Stimulated activated naive CD8-positive, alpha-beta T cell treated with anti-CD3 and anti-CD28 coated beads, Interleukin-15, Interleukin-2, amounts not matched to agents 100 ng/mL and 50 ng/mL, for 24 hours (primary cell): ENCODE data around the gene NFIB.

Source experiments
- H3K27ac Mint-ChIP-seq: one replicate; pipeline ENCODE4 v1.8.0; 2021; ENCODE audit warnings: mild to moderate bottlenecking, mixed read lengths
- H3K27me3 Mint-ChIP-seq: one replicate; pipeline ENCODE4 v1.8.0; 2021; ENCODE audit warnings: mixed read lengths
- H3K36me3 Mint-ChIP-seq: one replicate; pipeline ENCODE4 v1.8.0; 2021; ENCODE audit warnings: low read depth, mixed read lengths
- H3K4me1 Mint-ChIP-seq: one replicate; pipeline ENCODE4 v1.8.0; 2021; ENCODE audit warnings: low read depth, mixed read lengths
- H3K4me3 Mint-ChIP-seq: one replicate; pipeline ENCODE4 v1.8.0; 2021; ENCODE audit warnings: mild to moderate bottlenecking, mixed read lengths
- H3K9me3 Mint-ChIP-seq: one replicate; pipeline ENCODE4 v1.8.0; 2021; ENCODE audit warnings: mixed read lengths

Gene NFIB

DNA sequence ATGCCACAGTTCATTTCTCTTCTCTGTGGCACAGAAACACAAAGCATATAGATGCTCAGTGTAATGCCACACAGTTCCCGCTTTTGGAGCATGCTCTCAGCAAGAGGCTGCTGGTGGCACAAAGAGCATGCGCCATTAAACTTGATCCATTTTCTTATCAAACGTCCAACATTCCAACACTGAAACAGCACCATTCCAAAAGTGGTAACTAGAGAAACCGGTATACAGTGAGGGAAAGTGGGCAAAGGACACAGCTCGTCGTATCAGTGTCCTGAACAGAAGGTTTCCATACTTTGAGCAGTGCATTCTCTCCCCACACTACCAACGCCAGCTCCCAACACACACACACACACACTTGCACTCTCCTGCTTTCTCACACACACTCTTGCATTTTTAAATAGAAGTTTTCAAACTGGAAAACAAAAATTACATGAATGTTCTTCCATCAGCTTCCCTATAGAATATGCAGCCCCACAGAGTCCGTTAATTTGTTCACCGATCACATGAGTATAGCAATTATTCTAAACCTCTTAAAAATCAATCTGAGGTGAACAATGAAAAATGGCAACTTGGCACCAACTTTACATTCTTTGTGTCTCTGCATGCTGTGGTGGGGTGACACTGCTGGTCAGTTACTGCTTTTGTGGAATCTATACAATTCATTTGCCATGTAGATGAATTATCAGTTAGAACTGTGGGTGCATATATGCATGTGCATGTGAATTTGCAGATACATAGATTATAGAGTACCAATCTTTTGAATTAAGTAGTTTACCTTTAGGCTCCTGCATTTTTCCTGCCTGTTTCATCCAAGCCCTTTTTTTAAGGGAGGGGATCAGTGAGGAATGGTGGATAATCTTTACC, 5.7 kb downstream of the NFIB start:
- Mint-ChIP-seq H3K4me3 (no peak overlapping the region), H3K36me3 (peaks cover under 1% of the 10 kb centered on the region), H3K9me3 (no peaks in the 10 kb centered on the region), H3K27ac (no peak overlapping the region), H3K4me1 (peaks cover 4% of the 10 kb centered on the region), H3K27me3 (peaks cover 74% of the 10 kb centered on the region)

DNA sequence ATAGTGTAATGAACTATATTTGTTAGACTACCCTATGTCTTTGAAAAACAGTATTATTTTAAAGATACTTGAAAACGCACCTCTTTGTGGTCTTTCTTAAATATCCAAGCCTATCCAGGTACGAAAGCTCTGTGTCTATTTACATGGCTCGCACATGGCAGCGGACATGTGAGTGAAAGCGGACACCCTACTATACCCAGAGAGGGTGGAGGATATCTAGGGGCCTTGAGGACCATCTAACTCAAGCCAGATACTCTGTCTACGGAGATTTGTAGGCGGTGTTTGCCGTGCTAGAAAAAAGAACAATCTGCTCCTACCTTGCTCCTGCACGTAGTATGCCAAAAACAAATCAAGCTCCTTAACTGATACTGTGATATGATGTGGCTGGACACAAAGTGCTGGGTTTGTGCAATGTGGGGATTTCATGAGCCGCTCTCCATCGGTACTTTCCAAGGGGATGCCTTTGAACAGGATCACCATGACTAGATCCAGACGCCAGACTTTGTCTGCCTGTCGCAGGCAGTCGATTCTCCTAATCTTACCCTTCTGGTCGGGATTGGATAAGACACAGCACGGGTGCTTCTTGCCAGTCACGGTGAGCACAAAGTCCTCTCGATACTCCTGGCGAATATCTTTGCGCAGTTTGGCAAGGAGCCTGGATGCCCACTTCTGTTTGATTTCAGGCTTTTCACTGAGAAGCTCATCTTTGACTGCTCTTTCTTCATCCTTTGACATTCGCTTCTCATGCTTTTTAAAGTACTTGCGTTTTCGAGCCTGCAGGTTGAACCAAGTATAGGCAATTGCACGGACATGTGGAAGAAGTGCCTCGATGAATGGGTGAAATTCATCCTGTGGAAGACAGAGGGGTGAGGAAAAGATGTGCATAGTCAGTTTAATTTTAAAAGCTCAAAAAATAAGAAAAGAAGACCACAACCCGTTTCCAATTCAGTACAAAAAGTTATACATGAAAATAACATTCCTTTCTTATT, 7.0 kb downstream of the NFIB start:
- H3K27me3 Mint-ChIP-seq: peaks cover 69% of the 10 kb centered on the region
- no peak overlapping the region for H3K27ac Mint-ChIP-seq
- H3K4me3 Mint-ChIP-seq: no peak overlapping the region
- H3K4me1 Mint-ChIP-seq: peaks cover 4% of the 10 kb centered on the region
- no peaks in the 10 kb centered on the region for H3K9me3 Mint-ChIP-seq
- H3K36me3 Mint-ChIP-seq: no peaks in the 10 kb centered on the region

DNA sequence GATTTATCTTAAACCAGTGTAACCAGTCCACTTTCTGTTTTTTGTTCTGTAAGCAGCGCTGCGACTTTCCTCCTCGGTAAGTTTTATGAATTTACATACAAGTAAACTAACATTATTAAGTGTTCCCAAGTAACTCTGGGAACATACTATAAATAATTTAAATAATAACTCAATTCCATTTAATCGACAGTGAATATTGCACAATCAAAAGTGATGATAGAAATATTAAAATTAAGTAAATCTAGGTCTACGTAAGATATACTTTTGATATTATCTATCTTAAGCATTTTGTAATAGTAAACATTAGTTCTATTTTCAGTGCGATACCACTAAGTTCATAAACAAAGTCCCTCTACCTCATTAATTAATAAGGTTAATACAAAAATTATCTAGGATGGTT, 7.8 kb downstream of the NFIB start:
- peaks cover 66% of the 10 kb centered on the region for H3K27me3 Mint-ChIP-seq
- H3K4me1 Mint-ChIP-seq: peaks cover 4% of the 10 kb centered on the region
- H3K36me3 Mint-ChIP-seq: no peaks in the 10 kb centered on the region
- no peak overlapping the region for H3K4me3 Mint-ChIP-seq
- no peaks in the 10 kb centered on the region for H3K9me3 Mint-ChIP-seq
- H3K27ac Mint-ChIP-seq: no peak overlapping the region

DNA sequence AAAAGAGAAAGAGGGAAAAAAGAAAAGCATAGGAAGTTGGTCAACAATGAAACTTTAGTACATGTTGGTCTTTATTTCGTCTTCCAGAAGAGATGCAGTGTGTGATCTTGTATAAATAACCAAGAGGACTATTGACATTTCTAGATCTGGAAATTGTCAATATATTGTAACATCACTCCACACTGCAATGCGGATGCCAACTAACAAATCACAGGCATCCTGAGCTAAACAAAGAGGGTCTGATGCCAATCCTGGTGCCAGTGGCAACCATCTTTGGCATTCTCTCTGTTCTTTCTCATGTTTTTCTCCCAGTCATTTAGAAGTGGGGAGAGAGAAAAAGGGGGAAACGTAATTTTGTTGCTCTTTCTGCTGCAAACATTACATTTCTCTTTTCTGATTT, 9.7 kb downstream of the NFIB start:
- H3K4me3 Mint-ChIP-seq: no peak overlapping the region
- no peak overlapping the region for H3K27ac Mint-ChIP-seq
- peaks cover 1% of the 10 kb centered on the region for H3K4me1 Mint-ChIP-seq
- H3K9me3 Mint-ChIP-seq: no peaks in the 10 kb centered on the region
- H3K27me3 Mint-ChIP-seq: peaks cover 65% of the 10 kb centered on the region
- no peaks in the 10 kb centered on the region for H3K36me3 Mint-ChIP-seq

DNA sequence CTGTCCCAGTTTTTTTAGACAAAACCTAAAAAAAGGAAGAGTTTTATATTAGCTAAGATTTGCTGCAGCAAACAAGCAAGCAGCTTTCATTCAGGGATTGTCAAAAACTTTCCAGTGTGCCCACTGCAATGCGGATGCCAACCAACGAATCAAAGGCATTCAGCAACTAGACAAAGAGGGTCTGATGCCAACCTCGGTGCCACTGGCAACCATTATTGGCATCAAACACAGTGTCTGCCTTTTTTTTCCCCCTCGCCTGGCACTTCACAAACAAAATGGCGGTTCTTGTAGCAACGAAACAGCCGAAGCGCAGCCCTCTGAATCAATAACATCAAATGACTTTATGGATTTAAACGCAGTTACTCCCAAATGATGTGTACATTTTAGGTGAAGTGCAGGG, 10.4 kb downstream of the NFIB start:
- Mint-ChIP-seq H3K27ac (no peak overlapping the region), H3K4me3 (no peak overlapping the region), H3K4me1 (no peaks in the 10 kb centered on the region), H3K27me3 (peaks cover 60% of the 10 kb centered on the region), H3K9me3 (no peaks in the 10 kb centered on the region), H3K36me3 (no peaks in the 10 kb centered on the region)

DNA sequence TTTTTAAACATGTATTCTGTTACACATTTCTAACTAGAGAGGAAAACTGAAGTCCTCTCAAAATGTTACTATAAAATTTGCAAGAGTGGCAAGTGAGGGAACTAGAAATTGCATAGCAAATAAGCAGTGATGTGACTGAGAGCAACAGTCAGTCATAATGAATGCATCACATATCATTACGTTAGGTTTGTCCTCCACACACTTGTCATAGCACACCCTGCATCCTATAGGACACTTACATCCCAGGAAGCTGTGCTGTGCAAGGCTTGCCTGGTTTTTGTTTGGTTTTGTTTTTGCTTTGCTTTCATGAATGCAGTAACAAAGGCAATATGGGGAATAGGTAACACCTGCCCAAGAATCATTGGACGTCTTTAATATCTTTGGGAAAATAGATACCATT, 10.8 kb downstream of the NFIB start:
- H3K36me3 Mint-ChIP-seq: no peaks in the 10 kb centered on the region
- H3K27ac Mint-ChIP-seq: no peak overlapping the region
- H3K27me3 Mint-ChIP-seq: peaks cover 60% of the 10 kb centered on the region

DNA sequence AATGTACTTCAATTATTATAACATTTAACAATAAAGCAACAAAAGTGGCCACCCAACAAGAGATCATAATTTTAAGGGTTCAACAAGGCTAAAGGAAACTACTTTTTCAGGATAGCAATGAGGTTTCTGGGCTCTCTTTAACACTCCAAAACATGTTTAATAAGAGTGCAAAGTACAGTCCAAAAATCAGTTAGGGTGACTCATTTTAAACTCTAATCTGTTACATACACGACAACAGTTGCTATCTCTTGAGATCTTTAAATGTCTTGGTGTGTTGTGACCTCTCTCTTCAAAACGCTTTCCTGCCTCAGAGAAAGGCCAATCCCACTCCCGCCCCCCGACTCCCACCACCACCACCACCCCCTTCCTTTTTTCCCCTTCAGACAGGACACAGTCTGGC, 11.5 kb downstream of the NFIB start:
- no peaks in the 10 kb centered on the region for H3K4me1 Mint-ChIP-seq
- H3K27ac Mint-ChIP-seq: no peak overlapping the region
- H3K36me3 Mint-ChIP-seq: no peaks in the 10 kb centered on the region
- H3K9me3 Mint-ChIP-seq: no peaks in the 10 kb centered on the region
- H3K4me3 Mint-ChIP-seq: no peak overlapping the region
- peaks cover 55% of the 10 kb centered on the region for H3K27me3 Mint-ChIP-seq

More for the DNA sequence above, 10.8 kb downstream of the NFIB start:
- no peaks in the 10 kb centered on the region for H3K9me3 Mint-ChIP-seq
- H3K4me3 Mint-ChIP-seq: no peak overlapping the region
- H3K4me1 Mint-ChIP-seq: no peaks in the 10 kb centered on the region

DNA sequence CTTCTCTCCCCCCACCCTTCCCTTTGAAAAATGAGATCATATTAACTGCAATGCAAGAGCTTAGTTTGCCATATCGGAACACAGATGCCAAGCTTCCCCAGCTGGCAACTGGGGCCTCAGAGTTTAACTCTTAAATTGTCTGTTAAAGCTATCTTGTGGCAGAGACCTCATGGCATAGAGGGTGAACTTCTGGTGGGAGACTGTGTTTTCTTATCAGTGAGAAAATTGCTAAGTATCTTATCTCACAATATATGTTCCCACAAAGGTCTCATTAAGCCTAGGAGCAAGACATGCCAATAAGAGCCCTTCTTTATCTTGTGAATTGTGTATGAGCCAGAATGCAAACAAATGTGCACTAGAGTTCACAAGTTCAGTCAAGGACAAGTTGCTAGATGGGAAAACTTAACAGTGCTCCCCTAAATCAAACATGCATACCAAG, 12.3 kb downstream of the NFIB start:
- H3K27me3 Mint-ChIP-seq: peaks cover 55% of the 10 kb centered on the region
- H3K9me3 Mint-ChIP-seq: no peaks in the 10 kb centered on the region
- no peak overlapping the region for H3K27ac Mint-ChIP-seq
- no peaks in the 10 kb centered on the region for H3K4me1 Mint-ChIP-seq
- H3K4me3 Mint-ChIP-seq: no peak overlapping the region
- no peaks in the 10 kb centered on the region for H3K36me3 Mint-ChIP-seq

DNA sequence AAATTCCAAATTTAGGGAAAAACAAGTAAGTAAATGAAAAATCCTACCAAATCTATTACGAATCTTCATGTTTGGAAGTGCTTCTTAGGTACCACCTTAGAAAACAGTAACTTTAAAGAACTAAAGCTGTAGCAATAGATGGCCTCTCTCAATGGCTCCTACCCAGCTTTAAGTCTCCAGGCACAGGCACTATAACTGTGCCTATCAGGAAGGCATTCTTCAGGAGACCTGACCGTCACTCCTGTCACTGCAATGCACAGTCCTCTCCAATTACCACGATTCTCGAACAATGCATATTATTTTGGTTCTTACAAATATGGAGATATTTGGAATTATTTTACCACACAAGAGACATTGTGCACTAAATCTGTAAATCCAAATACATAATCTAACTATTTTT, 12.9 kb downstream of the NFIB start:
- peaks cover 59% of the 10 kb centered on the region for H3K27me3 Mint-ChIP-seq
- H3K4me1 Mint-ChIP-seq: no peaks in the 10 kb centered on the region
- no peaks in the 10 kb centered on the region for H3K36me3 Mint-ChIP-seq
- H3K9me3 Mint-ChIP-seq: no peaks in the 10 kb centered on the region
- no peak overlapping the region for H3K4me3 Mint-ChIP-seq
- H3K27ac Mint-ChIP-seq: no peak overlapping the region

DNA sequence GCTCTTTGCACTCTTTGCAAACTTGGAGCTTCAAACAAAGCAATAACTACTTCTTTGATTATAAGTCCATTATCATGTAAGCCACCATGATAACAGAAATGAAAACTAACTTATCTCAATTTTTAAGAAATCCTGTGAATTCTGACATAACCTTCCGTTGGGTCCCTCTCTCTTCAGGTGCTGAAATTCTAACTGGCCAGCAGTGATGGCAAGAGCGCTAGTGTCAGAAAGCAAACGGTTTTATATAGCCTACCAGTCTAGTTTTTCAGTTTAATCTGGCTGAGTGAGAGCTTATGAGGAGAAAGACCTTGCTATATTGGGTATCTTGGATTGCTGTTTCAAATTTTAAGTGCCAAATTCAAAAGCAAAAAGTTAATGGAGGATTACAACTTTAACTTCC, 13.4 kb downstream of the NFIB start:
- no peaks in the 10 kb centered on the region for H3K9me3 Mint-ChIP-seq
- H3K4me3 Mint-ChIP-seq: no peak overlapping the region
- H3K4me1 Mint-ChIP-seq: no peaks in the 10 kb centered on the region
- no peak overlapping the region for H3K27ac Mint-ChIP-seq
- peaks cover 63% of the 10 kb centered on the region for H3K27me3 Mint-ChIP-seq
- H3K36me3 Mint-ChIP-seq: no peaks in the 10 kb centered on the region

DNA sequence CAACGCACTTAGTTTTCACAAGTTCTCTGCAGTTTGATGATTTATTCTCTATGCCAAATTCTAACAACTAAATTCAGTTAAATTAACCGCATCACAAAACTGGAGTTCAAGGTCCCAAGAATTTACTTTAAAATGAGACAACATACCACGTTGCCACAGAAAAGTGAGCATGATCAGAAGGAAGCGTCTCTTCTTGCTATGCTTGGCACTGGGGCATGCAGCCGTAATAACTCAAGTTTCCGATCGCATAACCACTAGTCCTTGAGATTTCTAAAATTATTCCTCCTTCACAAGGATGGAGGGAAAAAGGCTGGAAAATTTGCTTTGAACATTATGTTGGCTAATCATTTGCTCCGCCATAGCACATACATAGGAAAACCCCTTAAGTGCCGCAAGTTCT, 13.9 kb downstream of the NFIB start:
- Mint-ChIP-seq H3K36me3 (no peaks in the 10 kb centered on the region), H3K27me3 (peaks cover 60% of the 10 kb centered on the region), H3K9me3 (no peaks in the 10 kb centered on the region), H3K27ac (no peak overlapping the region), H3K4me3 (no peak overlapping the region), H3K4me1 (no peaks in the 10 kb centered on the region)

DNA sequence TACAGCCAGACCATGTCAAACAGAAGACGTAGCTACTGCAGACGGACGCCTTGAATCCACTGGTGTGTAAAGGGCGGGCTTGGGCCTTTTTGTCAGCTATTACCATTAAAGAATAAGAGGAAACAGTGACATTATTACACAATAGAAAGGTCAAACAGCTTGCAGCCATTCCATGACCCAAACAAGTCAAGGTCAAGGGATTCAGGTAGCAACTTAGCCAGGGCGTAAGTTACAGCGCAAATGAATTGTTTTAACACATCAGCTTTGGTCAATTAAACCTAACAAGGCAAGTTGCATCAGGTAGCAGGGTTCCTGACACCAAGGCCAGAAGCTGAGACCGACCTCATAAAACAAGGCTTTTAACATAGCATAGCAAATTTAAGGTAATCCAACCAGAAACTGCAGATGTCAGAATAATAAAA, 15.3 kb downstream of the NFIB start:
- Mint-ChIP-seq H3K4me1 (no peaks in the 10 kb centered on the region), H3K27ac (no peak overlapping the region), H3K4me3 (no peak overlapping the region), H3K36me3 (no peaks in the 10 kb centered on the region), H3K27me3 (peaks cover 48% of the 10 kb centered on the region), H3K9me3 (no peaks in the 10 kb centered on the region)

DNA sequence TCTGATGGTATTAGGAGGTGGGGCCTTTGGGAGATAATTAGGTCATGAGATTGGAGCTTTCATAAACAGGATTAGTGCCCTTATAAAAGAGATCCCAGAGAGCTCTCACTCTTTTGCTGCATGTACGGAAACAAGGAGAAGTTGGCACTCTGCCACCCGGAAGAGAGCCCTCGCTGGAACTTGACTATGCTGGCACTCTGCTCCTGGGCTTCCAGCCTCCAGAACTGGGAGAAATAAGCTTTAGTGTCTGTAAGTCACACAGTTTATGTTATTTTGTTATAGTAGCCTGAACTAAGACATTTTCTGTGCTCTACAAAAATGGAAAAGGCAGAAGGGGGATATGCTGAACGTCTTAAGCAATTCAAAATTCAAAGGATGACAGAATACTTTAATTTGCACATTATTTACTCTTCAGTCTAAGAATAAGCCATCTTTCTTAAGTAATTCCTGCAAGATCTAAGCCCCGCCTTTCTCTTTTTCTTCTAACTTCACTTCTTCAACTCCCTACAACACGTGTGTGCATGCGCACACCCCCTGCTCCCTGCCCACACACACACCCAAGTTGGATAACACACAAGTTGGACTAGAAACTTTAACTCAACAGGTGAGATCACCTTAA, 17.3 kb downstream of the NFIB start:
- Mint-ChIP-seq H3K27ac (no peak overlapping the region), H3K27me3 (peaks cover 42% of the 10 kb centered on the region), H3K4me3 (no peak overlapping the region), H3K9me3 (no peaks in the 10 kb centered on the region), H3K4me1 (no peaks in the 10 kb centered on the region), H3K36me3 (no peaks in the 10 kb centered on the region)

DNA sequence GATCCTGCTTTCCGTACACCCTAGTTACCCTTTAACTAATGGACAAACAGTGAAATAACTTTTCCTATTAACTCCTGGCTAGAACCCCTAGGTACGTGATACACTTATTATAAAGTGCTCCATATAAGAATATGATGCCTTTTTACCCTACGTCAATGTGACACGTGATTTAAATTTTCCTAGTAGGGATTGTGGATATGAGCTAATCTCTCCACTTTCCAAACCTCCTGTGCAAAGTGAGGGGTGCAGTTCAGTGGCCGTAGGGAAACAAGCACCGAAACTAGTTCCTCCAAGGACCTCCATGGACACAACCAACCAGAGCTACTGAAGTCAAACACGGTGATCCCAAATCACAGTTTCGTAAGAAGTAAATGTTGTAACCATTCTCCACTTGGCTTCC, 19.3 kb downstream of the NFIB start:
- Mint-ChIP-seq H3K9me3 (no peaks in the 10 kb centered on the region), H3K36me3 (no peaks in the 10 kb centered on the region), H3K27ac (no peak overlapping the region), H3K4me3 (no peak overlapping the region), H3K4me1 (no peaks in the 10 kb centered on the region), H3K27me3 (peaks cover 33% of the 10 kb centered on the region)

DNA sequence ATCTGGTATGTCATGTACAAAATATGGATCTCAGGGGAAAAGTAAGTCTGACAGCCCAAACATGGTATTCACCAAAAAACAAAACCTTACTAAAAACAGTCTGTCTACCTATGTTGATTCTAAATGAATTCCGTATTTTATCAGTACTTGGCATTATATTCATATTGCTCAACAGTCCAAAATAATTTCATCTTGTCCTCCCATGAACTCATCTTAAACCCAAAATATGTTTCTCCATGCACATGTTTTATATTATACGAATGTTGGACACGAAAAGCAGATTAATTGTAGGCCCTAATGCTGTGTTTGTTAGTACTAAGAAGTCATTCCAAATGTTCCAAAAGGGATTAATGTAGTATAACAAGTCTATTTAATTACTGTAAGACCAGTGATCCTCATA, 20.1 kb downstream of the NFIB start:
- H3K4me1 Mint-ChIP-seq: no peaks in the 10 kb centered on the region
- H3K27ac Mint-ChIP-seq: no peak overlapping the region
- no peaks in the 10 kb centered on the region for H3K9me3 Mint-ChIP-seq
- H3K36me3 Mint-ChIP-seq: no peaks in the 10 kb centered on the region
- peaks cover 31% of the 10 kb centered on the region for H3K27me3 Mint-ChIP-seq
- no peak overlapping the region for H3K4me3 Mint-ChIP-seq
